RPMI8226 (cell line): Measurements from ENCODE around the gene TMEM95.
A peak's percentile ranks its signal among the peaks of the same experiment; 100 is the strongest.

Experiments used
- DNase-seq: peaks from one replicate; pipeline ENCODE4 v3.0.0-alpha.2; 2015

Gene TMEM95

DNA sequence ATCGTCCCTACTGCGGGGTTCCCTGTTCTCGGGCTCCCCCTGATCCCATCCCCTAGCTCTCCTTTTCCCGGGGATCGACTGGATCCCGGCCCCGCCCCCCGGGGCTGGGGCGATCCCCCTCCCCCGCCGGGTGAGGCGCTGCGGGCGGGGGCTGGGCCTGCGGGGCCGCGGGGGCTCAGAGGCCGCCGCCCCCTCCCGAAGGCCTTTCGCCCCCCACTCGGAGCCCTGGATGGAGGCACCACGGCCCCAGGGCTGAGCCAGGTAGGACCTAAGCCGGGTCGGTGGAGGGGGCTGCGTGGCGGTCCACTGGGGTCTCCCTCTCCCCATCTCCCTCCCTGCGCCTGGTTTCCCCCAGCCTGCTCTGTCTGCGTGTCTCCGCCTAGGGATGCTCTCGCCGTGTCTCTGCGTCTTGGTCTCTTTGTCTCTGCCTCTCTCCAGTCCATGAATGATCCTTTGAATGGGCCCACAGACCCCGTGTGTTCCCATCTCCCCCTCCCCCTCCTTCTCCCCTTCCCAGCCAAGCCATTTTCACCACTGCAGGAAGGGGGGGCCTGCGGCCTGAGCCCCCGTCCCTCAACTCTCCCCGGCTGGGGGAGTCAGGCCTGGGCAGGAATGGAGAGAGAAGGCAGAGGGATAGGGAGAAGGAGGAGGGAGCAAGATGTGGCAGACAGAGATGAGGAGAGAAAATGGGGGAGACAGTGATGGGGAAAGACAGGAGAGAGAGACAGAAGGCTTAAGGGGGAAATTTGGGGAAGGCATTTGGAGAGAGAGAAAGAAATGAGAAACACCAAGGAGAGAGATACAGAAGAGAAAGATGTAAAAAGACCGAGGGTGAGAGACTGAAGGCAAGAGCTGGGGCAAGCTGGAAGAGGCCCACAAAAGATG is 50.6 kb downstream of the TMEM95 start:
- no peak for DNase-seq

DNA sequence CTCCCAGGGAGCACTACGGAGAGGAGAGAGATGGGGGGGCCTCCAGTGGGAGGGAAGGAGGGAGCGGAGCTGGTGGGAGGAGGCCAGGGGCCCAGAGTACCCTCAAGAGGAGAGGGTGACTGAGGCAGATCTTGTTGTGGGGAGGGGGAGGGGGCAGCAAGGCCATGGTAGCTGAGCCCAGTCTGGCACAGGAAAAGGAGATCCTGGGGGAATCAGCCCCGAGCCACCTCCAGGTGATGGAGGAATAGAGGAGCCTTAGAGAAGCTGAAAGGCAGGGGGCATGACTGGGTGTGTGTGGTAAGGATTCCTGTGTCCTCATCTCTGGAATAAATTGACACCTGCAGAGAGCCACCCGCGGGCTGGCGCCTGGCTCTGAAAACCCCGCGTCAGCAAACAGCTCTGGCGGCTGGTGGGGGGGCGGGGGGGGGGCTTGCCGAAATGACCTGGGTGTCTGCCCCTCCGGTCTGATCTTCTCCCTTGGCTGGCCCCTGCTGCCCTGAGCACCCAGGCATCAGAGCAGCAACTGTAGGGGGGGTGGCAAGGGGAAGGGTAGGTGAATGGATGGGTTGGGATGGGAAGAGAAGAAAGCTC is 51.4 kb downstream of the TMEM95 start:
- DNase-seq, result peak; percentile 26
